ENCODE data around the gene GALNT9.

The GALNT9 gene

GRCh38 chr12:132363661-132364347, 34.4 kb upstream of the GALNT9 start:
- no peak for TF ChIP-seq CREB5 (CRISPR knock-in tag; IDR thresholded peaks at IDR 0.05; ENCODE audit: low read depth)
- no peak for TF ChIP-seq ZFP30 (CRISPR knock-in tag; IDR thresholded peaks at IDR 0.05)
- no peak for TF ChIP-seq CSDC2 (CRISPR knock-in tag; IDR thresholded peaks at IDR 0.05)
- no peak for TF ChIP-seq ARNTL (CRISPR knock-in tag; IDR thresholded peaks at IDR 0.05; ENCODE audit: borderline replicate concordance, low read depth)
- no peak for TF ChIP-seq SNAI2 (CRISPR knock-in tag; IDR thresholded peaks at IDR 0.05)
- TF ChIP-seq BACH2 (CRISPR knock-in tag; IDR thresholded peaks at IDR 0.05; ENCODE audit: borderline replicate concordance), result no peak
- no peak for TF ChIP-seq TOX (CRISPR knock-in tag; IDR thresholded peaks at IDR 0.05; ENCODE audit: borderline replicate concordance)
- no peak for TF ChIP-seq ZNF8 (CRISPR knock-in tag; IDR thresholded peaks at IDR 0.05)
- no peak for TF ChIP-seq TCF4 (CRISPR knock-in tag; IDR thresholded peaks at IDR 0.05; ENCODE audit: borderline replicate concordance)
- TF ChIP-seq ZC3H10 (CRISPR knock-in tag; IDR thresholded peaks at IDR 0.05), result no peak
- no peak for TF ChIP-seq ZNF565 (CRISPR knock-in tag; conservative IDR thresholded peaks at IDR 0.05; ENCODE audit: low read depth)
- no peak for TF ChIP-seq POU6F1 (CRISPR knock-in tag; IDR thresholded peaks at IDR 0.05; ENCODE audit: borderline replicate concordance, low read depth)
- ATAC-seq, result no peak

GRCh38 chr12:132362996-132363660, 33.7 kb upstream of the GALNT9 start:
- TF ChIP-seq ZNF70 (CRISPR knock-in tag; IDR thresholded peaks at IDR 0.05), result no peak
- TF ChIP-seq TCF4 (CRISPR knock-in tag; IDR thresholded peaks at IDR 0.05; ENCODE audit: borderline replicate concordance), result no peak
- no peak for TF ChIP-seq POU6F1 (CRISPR knock-in tag; IDR thresholded peaks at IDR 0.05; ENCODE audit: borderline replicate concordance, low read depth)
- TF ChIP-seq PPARA (CRISPR knock-in tag; IDR thresholded peaks at IDR 0.05; ENCODE audit: borderline replicate concordance), result no peak
- TF ChIP-seq ARNTL (CRISPR knock-in tag; IDR thresholded peaks at IDR 0.05; ENCODE audit: borderline replicate concordance, low read depth), result no peak
- no peak for TF ChIP-seq ZNF8 (CRISPR knock-in tag; IDR thresholded peaks at IDR 0.05)
- TF ChIP-seq GLIS3 (CRISPR knock-in tag; IDR thresholded peaks at IDR 0.05), result no peak
- TF ChIP-seq CSDC2 (CRISPR knock-in tag; IDR thresholded peaks at IDR 0.05), result no peak
- TF ChIP-seq ZC3H10 (CRISPR knock-in tag; IDR thresholded peaks at IDR 0.05), result no peak
- no peak for TF ChIP-seq PATZ1 (CRISPR knock-in tag; IDR thresholded peaks at IDR 0.05; ENCODE audit: borderline replicate concordance)
- no peak for TF ChIP-seq ISL1 (CRISPR knock-in tag; IDR thresholded peaks at IDR 0.05)
- no peak for TF ChIP-seq SNAI2 (CRISPR knock-in tag; IDR thresholded peaks at IDR 0.05)
- TF ChIP-seq CSRNP3 (CRISPR knock-in tag; IDR thresholded peaks at IDR 0.05), result no peak
- no peak for TF ChIP-seq RARB (CRISPR knock-in tag; IDR thresholded peaks at IDR 0.05)
- no peak for TF ChIP-seq TSHZ2 (CRISPR knock-in tag; IDR thresholded peaks at IDR 0.05)
- no peak for TF ChIP-seq BACH2 (CRISPR knock-in tag; IDR thresholded peaks at IDR 0.05; ENCODE audit: borderline replicate concordance)
- TF ChIP-seq ESRRG (CRISPR knock-in tag; IDR thresholded peaks at IDR 0.05), result no peak
- TF ChIP-seq ZNF565 (CRISPR knock-in tag; conservative IDR thresholded peaks at IDR 0.05; ENCODE audit: low read depth), result no peak
- TF ChIP-seq TOX (CRISPR knock-in tag; IDR thresholded peaks at IDR 0.05; ENCODE audit: borderline replicate concordance), result no peak
- no peak for ATAC-seq
